Activated CD4-positive, alpha-beta memory T cell treated with anti-CD3 and anti-CD28 coated beads for 36 hours (primary cell): ENCODE measurements around the gene MRPL40. TPM values are rescaled to one million over a fixed set of nuclear protein-coding genes. Genes with fewer than 3 reads are reported as not detected.

Source experiments
- CTCF ChIA-PET: fragments of 350-600 bp; sonication (Branson Sonifier 250); formaldehyde crosslinking; loops from one replicate; lab custom pipeline; 2021; ENCODE audit warnings: antibody characterized with exemption, inconsistent platforms; lab: Charles Lee
- POLR2A ChIA-PET: fragments of 350-600 bp; sonication (Branson Sonifier 250); formaldehyde crosslinking; loops from one replicate; lab custom pipeline; 2021; ENCODE audit warnings: antibody characterized with exemption; lab: Charles Lee
- DNase-seq: peaks from one replicate; pipeline ENCODE4 v3.0.0-alpha.2; 2020
- H3K27ac Mint-ChIP-seq: one replicate; pipeline ENCODE4 v1.8.0; 2021; ENCODE audit warnings: mixed read lengths
- H3K27me3 Mint-ChIP-seq: one replicate; pipeline ENCODE4 v1.8.0; 2021; ENCODE audit warnings: mixed read lengths
- H3K36me3 Mint-ChIP-seq: one replicate; pipeline ENCODE4 v1.8.0; 2021; ENCODE audit warnings: mixed read lengths
- H3K4me1 Mint-ChIP-seq: one replicate; pipeline ENCODE4 v1.8.0; 2021; ENCODE audit warnings: low read depth, mixed read lengths
- H3K4me3 Mint-ChIP-seq: one replicate; pipeline ENCODE4 v1.8.0; 2021; ENCODE audit warnings: mild to moderate bottlenecking, mixed read lengths
- H3K9me3 Mint-ChIP-seq: one replicate; pipeline ENCODE4 v1.8.0; 2021; ENCODE audit warnings: mixed read lengths
- intact Hi-C: fragments of 100-400 bp; cut with micrococcal nuclease; formaldehyde crosslinking; loops from one replicate; pipeline ENCODE4 v1.15.1; 2023
- total RNA-seq, 2 experiments: library from RNA; stranded (reverse); gene quantifications; one replicate each; pipeline ENCODE4 v1.2.3, GENCODE V29; 2021

Gene MRPL40
- total RNA-seq, 2 experiments from 2014 or later, result 36.5 to 38.5 TPM

DNA sequence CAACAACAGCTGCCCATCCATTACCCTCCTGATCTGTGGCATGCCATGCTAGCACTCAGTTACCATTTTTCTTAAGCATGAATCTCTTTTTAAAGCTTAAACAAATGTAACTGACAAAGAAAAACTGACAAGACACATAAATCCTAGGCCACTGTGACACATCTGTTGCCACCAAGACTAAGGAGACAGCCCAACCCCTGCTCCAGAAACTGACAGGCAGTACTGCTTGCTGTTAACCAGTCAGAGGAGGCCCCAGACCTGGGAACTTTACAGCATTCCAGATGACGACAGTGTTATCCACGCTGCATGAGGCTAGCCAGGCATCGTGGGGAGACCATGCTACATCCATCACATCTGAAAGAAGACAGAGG is 34.6 kb upstream of the MRPL40 start:
- intact Hi-C loops, result no loop called here
- H3K4me1 Mint-ChIP-seq, result no peaks in the 10 kb centered on the region
- ChIA-PET CTCF (no interaction called here), POLR2A (no interaction called here)
- DNase-seq, result no peak
- peaks cover 19% of the 10 kb centered on the region for H3K36me3 Mint-ChIP-seq
- no peak overlapping the region for H3K27ac Mint-ChIP-seq
- H3K9me3 Mint-ChIP-seq, result no peaks in the 10 kb centered on the region
- H3K27me3 Mint-ChIP-seq, result no peaks in the 10 kb centered on the region
- no peak overlapping the region for H3K4me3 Mint-ChIP-seq

DNA sequence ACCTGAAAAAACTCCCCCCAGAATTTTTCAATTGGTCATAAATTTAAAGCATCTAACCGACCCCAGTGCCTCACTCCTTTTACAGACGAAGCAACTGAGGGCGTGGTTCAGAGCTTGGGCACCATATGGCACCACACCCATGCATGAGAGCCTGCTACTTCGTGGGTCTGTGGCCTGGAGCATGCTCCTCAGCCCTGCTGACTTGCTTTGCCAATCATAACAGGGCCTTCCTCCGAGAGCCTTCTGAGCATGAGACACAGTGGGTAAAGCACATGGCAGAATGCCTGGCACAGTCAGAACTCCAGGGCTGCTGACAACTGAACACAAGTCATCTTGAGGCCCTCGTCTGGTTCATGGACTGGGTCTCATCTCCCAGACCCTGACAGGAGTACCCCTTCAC is 34.1 kb upstream of the MRPL40 start:
- intact Hi-C loops, result no loop called here
- Mint-ChIP-seq H3K27me3 (no peaks in the 10 kb centered on the region), H3K36me3 (peaks cover 17% of the 10 kb centered on the region), H3K4me1 (no peaks in the 10 kb centered on the region), H3K9me3 (no peaks in the 10 kb centered on the region), H3K4me3 (no peak overlapping the region), H3K27ac (no peak overlapping the region)
- ChIA-PET CTCF (no interaction called here), POLR2A (no interaction called here)
- DNase-seq, result no peak

DNA sequence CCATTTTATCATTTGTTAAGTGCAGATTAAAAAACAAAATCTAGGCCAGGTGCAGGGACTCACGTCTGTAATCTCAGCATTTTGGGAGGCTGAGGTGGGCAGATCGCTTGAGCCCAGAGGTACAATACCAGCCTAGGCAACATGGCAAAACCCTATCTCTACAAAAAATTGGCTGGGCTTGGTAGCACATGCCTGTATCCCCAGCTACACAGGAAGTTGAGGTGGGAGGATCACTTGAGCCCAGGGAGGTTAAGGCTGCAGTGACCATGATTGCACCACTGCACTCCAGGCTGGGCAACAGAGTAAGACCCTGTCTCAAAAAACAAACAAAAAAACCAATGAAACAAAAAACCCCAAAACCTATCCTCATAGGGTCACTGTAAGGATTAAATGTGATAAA is 33.7 kb upstream of the MRPL40 start:
- Mint-ChIP-seq H3K4me1 (no peaks in the 10 kb centered on the region), H3K9me3 (no peaks in the 10 kb centered on the region), H3K4me3 (no peak overlapping the region), H3K36me3 (peaks cover 15% of the 10 kb centered on the region), H3K27me3 (no peaks in the 10 kb centered on the region), H3K27ac (no peak overlapping the region)
- intact Hi-C loops, result no loop called here
- ChIA-PET CTCF (interaction anchor here (0.7 kb wide), 1 partner anchor 85 kb away, joined by 3 read pairs; no protein-coding TSS in a partner anchor), POLR2A (interaction anchor here (0.6 kb wide), 1 partner anchor 36 kb away, joined by 7 read pairs; no protein-coding TSS in a partner anchor)
- no peak for DNase-seq

DNA sequence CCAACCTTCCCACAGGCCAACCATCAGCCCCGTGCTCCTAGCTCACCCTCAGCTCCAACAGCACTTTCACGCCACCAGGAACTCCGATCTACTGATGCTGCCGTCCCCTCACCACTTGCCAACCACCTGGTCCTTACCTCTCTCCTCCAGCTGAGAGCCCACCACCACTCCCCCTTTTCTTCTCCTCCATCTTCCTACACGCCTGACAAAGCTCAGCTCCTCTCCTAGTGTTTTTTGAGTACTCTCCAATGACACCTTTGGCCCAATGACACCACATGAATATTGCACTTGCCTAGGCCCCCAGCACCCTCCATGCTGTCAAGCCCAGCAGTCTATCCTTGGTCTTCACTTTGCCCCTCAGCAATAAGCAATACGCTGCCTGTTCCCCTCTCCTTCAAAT is 31.5 kb upstream of the MRPL40 start:
- POLR2A ChIA-PET, result no interaction called here
- CTCF ChIA-PET, result interaction anchor here (1.0 kb wide), 1 partner anchor 229 kb away, joined by 3 read pairs; no protein-coding TSS in a partner anchor
- H3K4me1 Mint-ChIP-seq, result no peaks in the 10 kb centered on the region
- H3K27ac Mint-ChIP-seq, result no peak overlapping the region
- H3K36me3 Mint-ChIP-seq, result peaks cover 22% of the 10 kb centered on the region
- no peak overlapping the region for H3K4me3 Mint-ChIP-seq
- no peak for DNase-seq
- intact Hi-C loops, result no loop called here
- no peaks in the 10 kb centered on the region for H3K9me3 Mint-ChIP-seq
- H3K27me3 Mint-ChIP-seq, result no peaks in the 10 kb centered on the region

DNA sequence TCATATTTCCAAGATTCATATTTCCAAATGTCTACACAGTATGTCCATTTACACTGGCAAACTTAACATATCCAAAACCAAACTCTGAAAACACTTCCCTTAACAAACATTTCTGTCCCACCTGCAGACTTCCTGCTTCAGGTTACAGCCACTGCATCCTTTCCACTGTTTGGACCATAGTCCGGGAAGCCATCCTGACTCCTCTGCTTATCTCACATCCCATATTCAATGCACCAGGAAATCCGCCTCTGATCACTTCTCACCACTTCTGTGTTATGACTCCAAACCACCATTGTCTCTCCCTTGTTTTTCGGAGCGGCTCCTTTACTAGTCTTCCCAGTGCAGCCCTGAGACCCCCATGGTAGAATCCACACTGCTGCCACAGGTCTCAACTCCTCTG is 30.9 kb upstream of the MRPL40 start:
- Mint-ChIP-seq H3K27ac (no peak overlapping the region), H3K27me3 (no peaks in the 10 kb centered on the region), H3K4me3 (no peak overlapping the region), H3K4me1 (no peaks in the 10 kb centered on the region), H3K36me3 (peaks cover 24% of the 10 kb centered on the region), H3K9me3 (no peaks in the 10 kb centered on the region)
- intact Hi-C loops, result no loop called here
- DNase-seq, result no peak
- ChIA-PET POLR2A (no interaction called here), CTCF (interaction anchor here (1.0 kb wide), 1 partner anchor 229 kb away, joined by 3 read pairs; no protein-coding TSS in a partner anchor)

DNA sequence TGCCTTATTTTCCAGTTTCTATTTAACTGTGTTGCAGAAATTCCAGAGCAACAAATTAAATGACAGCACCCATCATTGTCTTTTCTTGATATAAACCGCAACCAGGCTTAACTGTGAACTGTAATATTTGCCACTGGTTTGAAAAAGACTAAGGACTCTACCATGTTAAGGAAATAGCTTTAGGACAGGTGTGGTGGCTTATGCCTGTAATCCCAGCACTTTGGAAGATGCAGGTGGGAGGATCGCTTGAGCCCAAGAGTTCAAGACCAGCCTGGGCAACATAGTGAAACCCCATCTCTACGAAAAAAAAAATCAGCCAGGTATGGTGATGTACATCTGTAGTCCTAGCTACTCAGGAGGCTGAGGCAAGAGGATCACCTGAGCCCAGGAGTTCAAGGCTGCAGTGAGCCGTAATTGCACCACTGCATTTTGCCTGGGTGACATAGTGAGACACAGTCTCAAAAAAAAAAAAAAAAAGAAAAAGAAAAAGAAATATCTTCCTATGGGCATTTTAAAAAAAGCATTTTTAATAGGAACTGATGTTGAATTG is 29.6 kb upstream of the MRPL40 start:
- peaks cover 35% of the 10 kb centered on the region for H3K36me3 Mint-ChIP-seq
- DNase-seq, result no peak
- intact Hi-C loops, result no loop called here

DNA sequence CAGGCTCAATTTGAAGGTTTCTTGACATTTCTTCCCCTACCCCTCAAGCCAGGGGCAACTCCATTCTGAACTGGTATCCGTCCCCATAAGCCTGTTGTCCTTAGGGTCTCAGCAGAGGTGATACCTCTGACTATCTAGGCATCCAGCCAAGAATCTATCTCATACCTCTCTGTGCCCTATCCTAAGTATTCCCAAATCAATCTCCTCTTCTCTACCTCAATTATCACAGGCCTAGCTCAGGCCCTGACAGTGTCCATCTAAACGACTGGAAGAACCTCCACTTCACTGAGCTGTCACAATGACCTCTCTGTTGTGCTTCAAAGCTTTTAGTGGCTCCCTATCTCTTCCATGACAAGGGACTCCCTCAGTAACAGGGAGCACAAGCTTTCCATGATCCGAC is 27.7 kb upstream of the MRPL40 start:
- POLR2A ChIA-PET, result interaction anchor here (0.6 kb wide), 1 partner anchor 401 kb away, joined by 3 read pairs; no protein-coding TSS in a partner anchor
- Mint-ChIP-seq H3K36me3 (peaks cover 41% of the 10 kb centered on the region), H3K9me3 (no peaks in the 10 kb centered on the region), H3K27me3 (no peaks in the 10 kb centered on the region), H3K4me1 (no peaks in the 10 kb centered on the region), H3K4me3 (no peak overlapping the region), H3K27ac (no peak overlapping the region)
- no peak for DNase-seq
- intact Hi-C loops, result no loop called here
- CTCF ChIA-PET, result no interaction called here

More for the DNA sequence above, 29.6 kb upstream of the MRPL40 start:
- Mint-ChIP-seq H3K4me1 (no peaks in the 10 kb centered on the region), H3K4me3 (no peak overlapping the region), H3K27ac (no peak overlapping the region), H3K9me3 (no peaks in the 10 kb centered on the region), H3K27me3 (no peaks in the 10 kb centered on the region)
- CTCF ChIA-PET, result no interaction called here
- POLR2A ChIA-PET, result no interaction called here

DNA sequence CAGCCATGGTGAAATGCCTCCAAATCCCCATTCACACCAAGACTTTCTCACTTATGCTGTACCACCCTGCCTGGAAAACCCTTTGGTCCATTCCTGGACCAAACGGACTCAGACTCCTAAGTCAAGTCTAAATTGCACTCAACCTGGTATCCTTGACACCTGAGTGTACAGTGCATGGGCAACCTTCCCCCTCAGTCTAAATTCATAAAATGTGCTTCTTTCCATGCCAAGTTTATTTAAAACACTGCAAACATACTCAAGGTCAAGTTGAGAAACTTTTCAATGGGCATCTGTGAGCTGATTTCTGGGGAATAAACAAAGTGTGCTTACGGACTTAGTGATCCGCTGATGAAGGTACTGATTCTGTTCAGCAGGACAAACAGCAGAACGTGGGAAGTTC is 27.2 kb upstream of the MRPL40 start:
- Mint-ChIP-seq H3K4me1 (no peaks in the 10 kb centered on the region), H3K36me3 (peaks cover 45% of the 10 kb centered on the region), H3K27me3 (no peaks in the 10 kb centered on the region), H3K4me3 (no peak overlapping the region), H3K27ac (no peak overlapping the region), H3K9me3 (no peaks in the 10 kb centered on the region)
- ChIA-PET POLR2A (interaction anchor here (0.6 kb wide), 1 partner anchor 401 kb away, joined by 3 read pairs; no protein-coding TSS in a partner anchor), CTCF (no interaction called here)
- no peak for DNase-seq
- intact Hi-C loops, result no loop called here

DNA sequence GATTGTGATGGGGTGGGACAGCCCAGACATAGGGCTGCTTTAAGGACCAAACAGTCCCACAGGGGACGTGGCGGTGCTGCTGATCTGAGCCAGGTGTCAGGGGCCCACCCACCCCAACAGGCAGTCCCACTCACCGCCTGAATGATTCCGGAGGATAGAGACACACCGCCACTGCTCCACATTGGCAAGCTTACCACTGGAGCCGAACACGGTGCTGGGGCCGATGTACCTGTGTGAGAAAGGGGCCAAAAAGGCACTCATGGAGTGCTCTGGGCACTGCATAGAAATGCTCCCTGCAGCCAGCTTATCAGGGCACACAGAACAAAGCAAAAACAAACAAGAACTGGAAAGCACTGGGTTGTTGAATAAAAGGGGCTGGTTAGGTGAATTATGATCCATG is 26.7 kb upstream of the MRPL40 start:
- no peak for DNase-seq
- Mint-ChIP-seq H3K27ac (peak overlapping the region; percentile 3), H3K4me1 (no peaks in the 10 kb centered on the region), H3K4me3 (no peak overlapping the region), H3K36me3 (peaks cover 48% of the 10 kb centered on the region), H3K9me3 (no peaks in the 10 kb centered on the region), H3K27me3 (no peaks in the 10 kb centered on the region)
- intact Hi-C loops, result no loop called here
- CTCF ChIA-PET, result no interaction called here
- POLR2A ChIA-PET, result no interaction called here

DNA sequence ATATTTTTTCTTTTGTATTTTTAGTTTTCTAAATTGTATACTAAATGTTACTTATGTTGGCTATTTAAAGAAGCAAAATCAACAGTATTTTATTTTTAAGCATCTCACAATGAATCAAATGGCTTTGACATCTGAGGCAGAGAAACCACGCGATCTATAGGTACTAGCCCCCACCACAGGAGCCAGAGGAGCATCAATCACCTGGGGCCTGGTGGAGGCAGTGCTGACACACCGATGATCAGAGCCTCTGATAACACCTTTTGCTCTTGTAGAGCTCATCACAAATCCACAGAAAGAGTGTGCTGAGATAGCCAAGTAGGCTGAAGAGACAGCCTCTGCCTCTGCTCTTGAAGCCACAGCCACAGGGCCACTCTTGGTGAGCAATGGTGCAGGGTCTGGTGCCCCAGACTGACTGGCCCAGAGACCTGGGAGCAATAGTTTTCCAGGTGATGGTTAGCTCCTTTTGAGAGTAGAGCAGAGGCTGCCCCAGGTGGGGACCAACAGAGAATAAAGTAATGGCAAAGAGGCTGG is 26.0 kb upstream of the MRPL40 start:
- Mint-ChIP-seq H3K9me3 (no peaks in the 10 kb centered on the region), H3K27me3 (no peaks in the 10 kb centered on the region), H3K36me3 (peaks cover 48% of the 10 kb centered on the region), H3K4me1 (no peaks in the 10 kb centered on the region), H3K27ac (no peak overlapping the region), H3K4me3 (no peak overlapping the region)
- no peak for DNase-seq
- intact Hi-C loops, result no loop called here
- ChIA-PET CTCF (no interaction called here), POLR2A (no interaction called here)

DNA sequence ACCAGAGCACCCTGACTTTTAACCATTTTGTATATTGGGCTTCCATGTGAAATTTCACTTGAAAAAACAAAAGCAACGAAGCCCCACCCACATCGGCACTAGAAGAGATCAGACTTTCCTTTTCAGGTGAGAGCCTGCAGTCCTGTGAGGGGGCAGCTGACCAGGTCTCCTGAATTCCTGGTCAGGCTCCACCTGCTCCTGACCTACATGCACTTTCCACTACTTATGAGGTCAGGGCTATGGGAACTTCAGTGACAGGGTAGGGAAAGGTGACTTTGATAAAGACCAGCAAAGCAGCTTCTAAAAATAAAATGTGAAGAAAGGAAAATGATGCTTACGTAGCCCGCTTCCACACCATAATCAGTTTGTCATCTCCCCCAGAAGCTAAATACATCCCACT is 25.5 kb upstream of the MRPL40 start:
- H3K27me3 Mint-ChIP-seq, result no peaks in the 10 kb centered on the region
- peaks cover 46% of the 10 kb centered on the region for H3K36me3 Mint-ChIP-seq
- ChIA-PET CTCF (no interaction called here), POLR2A (no interaction called here)
- intact Hi-C loops, result no loop called here
- no peaks in the 10 kb centered on the region for H3K9me3 Mint-ChIP-seq
- DNase-seq, result no peak
- no peak overlapping the region for H3K4me3 Mint-ChIP-seq
- no peak overlapping the region for H3K27ac Mint-ChIP-seq
- no peaks in the 10 kb centered on the region for H3K4me1 Mint-ChIP-seq

DNA sequence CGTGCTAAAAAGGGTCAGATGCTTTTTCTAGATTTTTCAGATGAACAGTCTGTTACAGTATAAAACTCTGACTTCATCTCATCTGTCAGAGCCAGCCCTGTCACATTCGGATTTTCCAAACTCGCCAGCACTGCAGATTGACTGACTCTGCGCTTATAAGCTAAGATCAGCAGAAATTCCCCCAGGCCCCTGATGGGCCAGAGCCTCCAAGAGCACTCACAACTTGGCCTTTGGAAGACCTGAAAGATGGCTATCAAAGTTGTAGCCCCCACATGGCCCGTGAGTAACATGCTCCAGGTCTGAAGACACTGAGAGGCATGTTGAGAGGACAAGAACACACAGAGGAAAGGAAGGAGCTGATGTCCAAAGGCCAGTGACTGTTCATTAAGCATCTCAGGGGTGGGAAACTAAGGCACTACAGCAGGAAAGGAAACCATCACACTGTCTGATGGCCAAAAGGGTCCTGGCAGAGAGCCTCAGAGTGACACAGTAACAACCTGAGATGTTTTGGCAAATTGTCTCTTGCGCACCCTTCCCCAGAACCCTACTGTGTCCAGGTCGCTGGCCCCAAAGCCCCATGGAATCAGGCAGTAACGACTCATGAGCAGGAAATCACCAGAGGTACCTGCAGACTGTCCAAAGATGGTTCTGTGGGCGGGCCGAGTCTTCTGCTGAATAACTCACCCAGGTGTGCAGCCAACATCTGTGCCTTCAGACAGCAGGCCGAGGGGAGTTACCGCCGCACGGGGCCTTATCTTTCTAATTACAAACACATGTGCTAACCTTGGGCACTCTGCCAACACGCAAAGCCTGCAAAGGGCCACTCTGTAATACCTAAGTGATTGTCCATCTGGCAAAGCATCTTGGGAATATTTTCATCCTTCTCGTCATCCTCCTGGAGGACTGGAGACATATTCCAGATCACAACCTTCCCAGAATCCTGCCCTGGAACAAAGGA is 24.4 kb upstream of the MRPL40 start:
- Mint-ChIP-seq H3K4me3 (no peak overlapping the region), H3K36me3 (peaks cover 50% of the 10 kb centered on the region), H3K9me3 (no peaks in the 10 kb centered on the region), H3K4me1 (peaks cover 6% of the 10 kb centered on the region), H3K27ac (no peak overlapping the region), H3K27me3 (no peaks in the 10 kb centered on the region)
- CTCF ChIA-PET, result interaction anchor here (0.5 kb wide), 1 partner anchor 391 kb away, joined by 3 read pairs; no protein-coding TSS in a partner anchor
- no peak for DNase-seq
- POLR2A ChIA-PET, result no interaction called here
- intact Hi-C loops, result no loop called here
